ENCODE results near the gene KIF19. TPM values are rescaled to one million over a fixed set of nuclear protein-coding genes. Genes with fewer than 3 reads are reported as not detected.

The KIF19 gene
- total RNA-seq, 4 donors from 2014 or later: 77.4 to 211 (median 117) TPM

DNA sequence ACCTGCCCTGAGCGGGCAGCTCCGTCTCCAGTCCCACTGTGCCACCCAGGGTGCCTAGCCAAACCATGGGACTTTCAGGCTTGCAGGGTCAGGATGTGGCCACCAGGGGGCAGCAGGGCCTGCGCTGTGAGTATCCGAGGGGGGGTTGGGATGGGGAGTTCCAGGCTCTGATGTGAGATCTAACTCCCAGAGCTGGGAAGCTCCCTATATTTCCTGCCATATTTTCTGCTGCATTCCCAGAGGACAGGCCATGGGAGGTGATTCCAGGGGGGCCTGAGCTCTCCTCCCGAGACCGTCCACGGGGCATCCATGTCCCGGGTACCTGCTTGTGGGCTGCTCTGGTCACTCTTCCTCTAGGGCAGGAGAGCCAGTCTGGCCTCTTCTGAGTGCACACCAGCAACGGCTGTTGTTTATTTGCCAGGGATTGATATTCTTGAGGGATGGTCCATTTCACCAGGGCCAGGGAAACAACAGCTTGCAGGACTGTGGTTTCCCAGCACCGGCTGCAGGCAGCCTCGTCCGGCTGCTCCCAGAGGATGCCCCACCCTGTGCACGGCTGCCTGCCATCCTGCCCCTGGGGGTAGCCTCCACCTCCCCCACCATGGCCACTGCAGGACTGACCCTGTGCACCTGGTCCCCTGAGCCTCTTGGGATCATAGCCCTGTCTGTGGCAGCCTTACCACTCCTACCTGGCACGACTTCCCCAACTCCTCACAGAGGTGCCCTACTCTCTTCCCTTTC is 42.5 kb downstream of the KIF19 start:
- Histone ChIP-seq H3K27ac (no peak overlapping the region), H3K36me3 (no peaks in the 10 kb centered on the region), H3K4me1 (peaks cover 0 to 12% (median 7%) of the 10 kb centered on the region in 4 donors), H3K9me3 (no peaks in the 10 kb centered on the region), H3K4me3 (no peak overlapping the region), H3K27me3 (peaks cover 0 to 7% of the 10 kb centered on the region in 2 donors)
- WGBS, 2 donors: 26 to 42% methylated on average over 7 to 12 of the region's 14 CpGs
- DNase-seq (ENCODE audit: low spot score in 2 of 2): peak; percentile 60 to 75
- TF ChIP-seq, protein P1, sequence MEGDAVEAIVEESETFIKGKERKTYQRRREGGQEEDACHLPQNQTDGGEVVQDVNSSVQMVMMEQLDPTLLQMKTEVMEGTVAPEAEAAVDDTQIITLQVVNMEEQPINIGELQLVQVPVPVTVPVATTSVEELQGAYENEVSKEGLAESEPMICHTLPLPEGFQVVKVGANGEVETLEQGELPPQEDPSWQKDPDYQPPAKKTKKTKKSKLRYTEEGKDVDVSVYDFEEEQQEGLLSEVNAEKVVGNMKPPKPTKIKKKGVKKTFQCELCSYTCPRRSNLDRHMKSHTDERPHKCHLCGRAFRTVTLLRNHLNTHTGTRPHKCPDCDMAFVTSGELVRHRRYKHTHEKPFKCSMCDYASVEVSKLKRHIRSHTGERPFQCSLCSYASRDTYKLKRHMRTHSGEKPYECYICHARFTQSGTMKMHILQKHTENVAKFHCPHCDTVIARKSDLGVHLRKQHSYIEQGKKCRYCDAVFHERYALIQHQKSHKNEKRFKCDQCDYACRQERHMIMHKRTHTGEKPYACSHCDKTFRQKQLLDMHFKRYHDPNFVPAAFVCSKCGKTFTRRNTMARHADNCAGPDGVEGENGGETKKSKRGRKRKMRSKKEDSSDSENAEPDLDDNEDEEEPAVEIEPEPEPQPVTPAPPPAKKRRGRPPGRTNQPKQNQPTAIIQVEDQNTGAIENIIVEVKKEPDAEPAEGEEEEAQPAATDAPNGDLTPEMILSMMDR (IDR thresholded peaks at IDR 0.05): peak; percentile 92 to 97 (median 95)
- TF ChIP-seq EP300 (IDR thresholded peaks at IDR 0.05) (no peak), POLR2A (IDR thresholded peaks at IDR 0.05) (no peak)

DNA sequence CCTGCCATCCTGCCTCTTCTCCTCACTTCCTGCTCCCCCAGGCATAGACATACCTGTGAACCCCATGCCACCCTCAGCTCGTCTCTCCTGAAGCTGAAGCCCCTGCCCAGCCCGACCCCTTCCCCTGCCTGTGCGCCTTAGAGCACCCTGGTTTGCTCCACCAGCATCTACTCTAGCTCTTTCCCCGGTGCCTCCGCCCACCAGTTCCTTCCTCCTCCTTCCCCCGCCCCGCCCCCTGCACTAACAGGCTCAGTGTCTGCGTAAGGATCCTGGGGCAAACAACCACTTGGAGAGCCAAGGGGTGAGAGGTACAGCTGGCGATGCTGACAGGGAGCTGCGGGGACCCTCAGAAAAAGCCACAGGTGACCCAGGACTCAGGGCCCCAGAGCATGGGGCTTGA is 43.2 kb downstream of the KIF19 start:
- H3K4me3 ChIP-seq: no peak overlapping the region
- TF ChIP-seq, protein P1 (IDR thresholded peaks at IDR 0.05): no peak
- no peaks in the 10 kb centered on the region for H3K36me3 ChIP-seq
- peaks cover 0 to 7% of the 10 kb centered on the region in 2 donors for H3K27me3 ChIP-seq
- no peaks in the 10 kb centered on the region for H3K9me3 ChIP-seq
- H3K4me1 ChIP-seq: peaks cover 0 to 19% (median 9%) of the 10 kb centered on the region in 4 donors
- no peak overlapping the region for H3K27ac ChIP-seq
- DNase-seq (ENCODE audit: low spot score in 2 of 2): peak; percentile 29 to 48
- 37 to 47% methylated on average over 10 of the region's 10 CpGs for WGBS, 2 donors

DNA sequence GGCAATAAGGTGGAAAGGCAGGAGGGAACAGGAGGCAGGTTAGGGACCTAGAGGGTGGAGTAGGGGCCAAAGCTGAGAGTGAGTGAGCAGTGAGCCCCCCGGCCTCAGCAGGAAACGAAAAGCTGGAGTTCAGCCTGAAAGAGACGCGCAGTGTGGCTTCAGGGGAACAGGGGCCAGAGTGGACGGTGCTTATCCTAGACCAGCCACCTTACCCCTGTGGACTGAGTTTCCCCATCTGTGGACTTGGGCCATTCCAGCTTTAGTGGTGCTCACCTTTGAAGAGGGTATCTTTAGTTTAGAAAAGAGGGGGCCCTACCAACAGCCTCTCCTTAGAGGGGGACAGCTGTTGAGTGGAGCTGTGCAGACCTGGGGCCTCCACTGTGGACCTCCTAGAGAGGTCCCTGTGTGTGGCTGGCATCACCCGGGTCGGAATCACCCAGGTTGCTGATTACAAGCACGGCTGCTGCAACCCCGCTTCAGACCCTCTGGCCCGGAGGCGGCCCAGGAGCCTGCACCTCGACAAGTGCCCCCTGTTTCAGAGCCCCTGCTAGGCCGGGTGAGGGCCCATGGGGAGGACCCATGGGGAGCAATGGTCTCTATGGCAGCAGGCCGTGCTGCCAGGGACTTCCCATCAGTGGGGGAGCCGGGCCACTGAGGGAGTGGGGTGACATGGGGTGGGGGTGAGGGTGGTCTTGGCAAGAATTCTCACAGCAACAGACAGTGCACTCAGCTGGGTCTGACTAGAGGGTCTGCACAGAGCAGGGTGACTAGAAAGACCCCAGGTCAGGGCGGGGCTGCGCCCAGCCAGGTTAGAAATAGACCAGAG is 43.9 kb downstream of the KIF19 start:
- DNase-seq (ENCODE audit: low spot score in 2 of 2): no peak
- 90 to 96% methylated on average over 14 to 17 of the region's 17 CpGs for WGBS, 2 donors
- TF ChIP-seq POLR2A (IDR thresholded peaks at IDR 0.05) (no peak), EP300 (IDR thresholded peaks at IDR 0.05) (no peak)
- TF ChIP-seq, protein P1 (IDR thresholded peaks at IDR 0.05): no peak
- no peaks in the 10 kb centered on the region for H3K36me3 ChIP-seq
- H3K4me3 ChIP-seq: no peak overlapping the region
- H3K27ac ChIP-seq: no peak overlapping the region
- H3K4me1 ChIP-seq: peaks cover 0 to 20% (median 9%) of the 10 kb centered on the region in 4 donors
- H3K9me3 ChIP-seq: no peaks in the 10 kb centered on the region
- H3K27me3 ChIP-seq: peaks cover 0 to 7% of the 10 kb centered on the region in 2 donors

DNA sequence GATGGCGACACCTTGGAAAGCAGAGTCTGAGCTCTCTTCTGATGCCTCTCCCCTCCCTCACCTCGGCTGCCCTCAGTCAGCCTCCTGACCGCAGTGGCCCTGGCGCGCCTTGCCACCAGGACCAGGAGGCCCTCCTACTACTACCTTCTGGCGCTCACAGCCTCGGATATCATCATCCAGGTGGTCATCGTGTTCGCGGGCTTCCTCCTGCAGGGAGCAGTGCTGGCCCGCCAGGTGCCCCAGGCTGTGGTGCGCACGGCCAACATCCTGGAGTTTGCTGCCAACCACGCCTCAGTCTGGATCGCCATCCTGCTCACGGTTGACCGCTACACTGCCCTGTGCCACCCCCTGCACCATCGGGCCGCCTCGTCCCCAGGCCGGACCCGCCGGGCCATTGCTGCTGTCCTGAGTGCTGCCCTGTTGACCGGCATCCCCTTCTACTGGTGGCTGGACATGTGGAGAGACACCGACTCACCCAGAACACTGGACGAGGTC is 45.7 kb downstream of the KIF19 start:
- no peak overlapping the region for H3K4me3 ChIP-seq
- no peak overlapping the region for H3K27ac ChIP-seq
- H3K27me3 ChIP-seq: peaks cover 0 to 7% of the 10 kb centered on the region in 2 donors
- TF ChIP-seq, protein P1 (IDR thresholded peaks at IDR 0.05): no peak
- TF ChIP-seq EP300 (IDR thresholded peaks at IDR 0.05): no peak
- TF ChIP-seq POLR2A (IDR thresholded peaks at IDR 0.05): no peak
- no peaks in the 10 kb centered on the region for H3K9me3 ChIP-seq
- H3K36me3 ChIP-seq: no peaks in the 10 kb centered on the region
- no peak for DNase-seq (ENCODE audit: low spot score in 2 of 2)
- WGBS, 2 donors: 96 to 97% methylated on average over 19 of the region's 26 CpGs
- peaks cover 0 to 20% (median 9%) of the 10 kb centered on the region in 4 donors for H3K4me1 ChIP-seq

DNA sequence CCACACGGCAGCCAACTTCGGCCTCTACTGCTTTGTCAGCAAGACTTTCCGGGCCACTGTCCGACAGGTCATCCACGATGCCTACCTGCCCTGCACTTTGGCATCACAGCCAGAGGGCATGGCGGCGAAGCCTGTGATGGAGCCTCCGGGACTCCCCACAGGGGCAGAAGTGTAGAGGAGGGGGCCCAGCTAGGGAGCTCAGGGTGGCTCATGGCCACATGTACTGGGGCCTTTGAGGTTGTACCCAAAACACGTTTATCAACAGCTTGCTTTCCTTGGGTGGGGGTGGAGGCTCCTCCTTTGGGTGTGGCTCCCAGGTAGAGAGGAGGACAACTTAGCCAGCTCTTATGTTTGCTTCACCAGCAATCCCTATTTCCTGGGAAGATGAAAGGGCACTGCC is 46.4 kb downstream of the KIF19 start:
- TF ChIP-seq, protein P1 (IDR thresholded peaks at IDR 0.05): no peak
- DNase-seq (ENCODE audit: low spot score in 2 of 2): no peak

More for the DNA sequence above, 46.4 kb downstream of the KIF19 start:
- Histone ChIP-seq H3K36me3 (no peaks in the 10 kb centered on the region), H3K27ac (no peak overlapping the region), H3K4me1 (peaks cover 0 to 20% (median 9%) of the 10 kb centered on the region in 4 donors), H3K27me3 (peaks cover 0 to 7% of the 10 kb centered on the region in 2 donors), H3K9me3 (no peaks in the 10 kb centered on the region), H3K4me3 (no peak overlapping the region)
- 91 to 92% methylated on average over 9 of the region's 9 CpGs for WGBS, 2 donors
